Suppressor macrophage treated with lipopolysaccharide for 1 hour (primary cell): Measurements from ENCODE around the gene FIBCD1.

Experiments
- DNase-seq, 3 donors: peaks; one replicate each; pipeline ENCODE4 v3.0.0-alpha.2; 2020 to 2022

The FIBCD1 gene

DNA sequence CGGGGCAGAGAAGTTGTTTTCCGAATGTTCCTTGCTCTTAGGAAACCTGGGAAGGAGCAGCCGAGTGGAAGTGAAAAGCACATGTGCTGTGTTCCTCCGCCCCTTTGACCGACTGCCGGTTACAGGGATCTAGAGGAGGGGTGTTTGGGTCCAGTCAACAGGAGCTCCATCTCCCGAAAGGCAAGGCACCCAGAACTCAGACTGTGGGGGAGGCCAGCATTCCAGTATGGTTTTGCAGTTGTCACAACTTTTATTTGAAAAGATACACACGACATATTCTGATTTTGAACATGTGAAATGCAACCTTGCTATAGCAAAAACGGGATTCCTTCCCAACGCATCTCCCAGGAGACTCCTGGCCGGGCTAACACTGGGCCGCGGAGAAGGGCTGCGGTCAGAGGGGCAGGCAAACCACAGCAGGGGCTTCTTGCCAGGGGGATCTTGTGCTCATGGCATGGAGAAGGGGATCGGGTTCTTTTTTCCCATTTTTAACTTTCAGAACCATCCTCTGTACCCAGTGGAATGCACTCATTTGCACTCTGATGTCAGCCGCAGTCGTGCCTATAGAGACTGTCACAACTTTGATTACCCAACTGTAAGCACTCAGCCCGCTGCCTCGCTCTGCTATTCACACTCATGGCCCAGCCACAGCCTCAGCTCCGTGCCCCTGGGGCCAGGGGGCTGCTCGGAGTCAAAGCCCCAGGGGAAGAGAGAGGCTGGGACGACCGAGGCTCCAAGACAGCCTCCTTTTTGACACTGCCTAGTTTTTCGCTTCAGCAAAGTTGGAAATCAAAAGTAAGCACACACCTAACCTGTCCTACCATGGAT, 46.4 kb downstream of the FIBCD1 start:
- peak in 1 of 3 donors; percentile 3 for DNase-seq

DNA sequence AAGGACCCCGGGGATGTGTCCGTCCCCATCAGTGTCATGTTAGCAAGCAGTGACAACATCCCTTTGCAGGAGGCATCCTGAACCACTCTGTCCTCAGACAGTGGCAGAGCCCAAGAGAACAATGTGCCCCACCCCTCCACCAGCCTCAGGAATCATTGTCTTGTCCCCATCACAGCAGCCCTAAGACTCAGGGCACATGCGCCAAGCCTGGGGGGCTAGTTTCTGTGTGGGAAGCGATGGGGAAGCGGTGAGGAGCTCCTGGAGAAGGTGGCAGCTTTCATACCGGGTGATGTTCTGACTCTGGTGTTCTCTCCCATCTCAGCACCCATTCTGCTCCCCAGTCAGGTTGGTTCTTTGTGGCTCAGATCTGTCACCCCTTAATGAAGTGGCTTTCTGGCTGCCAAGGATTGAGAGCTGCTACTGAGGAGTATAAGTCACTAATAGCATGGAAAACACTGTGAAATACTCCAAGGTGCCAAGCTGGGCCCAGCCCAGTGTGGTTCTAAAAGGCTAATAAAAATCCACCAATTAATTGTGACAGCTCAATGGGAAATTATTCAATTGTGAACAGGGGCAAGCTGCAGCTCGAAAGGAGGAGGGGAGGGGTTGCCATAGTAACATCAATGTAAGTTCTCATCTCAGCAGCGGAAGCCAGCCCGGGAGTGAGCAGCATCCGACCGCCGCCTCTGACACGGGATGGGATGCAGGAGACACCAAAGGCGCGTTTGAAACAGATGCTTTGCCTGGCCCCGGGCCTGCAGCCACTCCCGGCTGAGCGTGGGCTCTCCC, 47.2 kb downstream of the FIBCD1 start:
- DNase-seq, result no peak

DNA sequence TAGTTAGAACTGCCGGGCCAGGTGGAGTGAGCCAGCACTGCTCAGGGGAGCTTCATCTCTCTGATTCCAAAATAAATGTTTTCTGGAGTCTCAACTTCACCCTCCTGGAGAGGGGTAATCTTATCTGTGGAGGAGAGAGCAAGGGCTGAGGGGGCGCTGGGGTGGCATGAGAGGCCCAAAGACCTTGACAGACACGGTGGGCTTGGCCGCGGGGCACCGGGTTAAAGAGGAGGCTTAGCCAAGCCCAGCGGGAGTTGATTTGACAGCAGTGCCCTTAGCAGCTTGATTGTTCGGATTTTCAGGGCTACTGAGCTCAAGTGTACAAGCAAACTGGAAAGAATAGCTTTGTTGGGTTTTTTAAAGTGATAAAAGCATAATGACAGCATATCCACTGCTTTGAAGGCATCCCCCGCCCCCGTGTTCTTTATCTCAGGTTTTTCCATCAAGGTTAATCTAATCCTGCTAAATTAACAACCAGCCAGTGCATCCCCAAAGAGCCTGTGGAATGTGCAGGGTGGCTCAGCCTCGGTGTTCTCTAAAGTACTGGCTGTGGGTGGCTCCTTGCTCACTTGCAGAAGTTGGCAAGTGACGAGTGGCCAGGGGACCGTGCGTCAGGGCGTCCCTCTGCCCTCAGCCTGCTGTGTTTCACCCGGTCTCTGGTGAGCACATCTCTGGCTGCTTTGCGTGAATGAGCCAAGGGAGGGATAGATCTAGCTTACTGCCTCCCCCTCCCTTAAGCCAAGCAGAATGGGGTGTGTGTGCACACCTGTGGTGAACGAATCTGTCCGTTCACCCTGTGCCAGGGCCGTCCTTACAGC, 48.0 kb downstream of the FIBCD1 start:
- DNase-seq, result no peak

DNA sequence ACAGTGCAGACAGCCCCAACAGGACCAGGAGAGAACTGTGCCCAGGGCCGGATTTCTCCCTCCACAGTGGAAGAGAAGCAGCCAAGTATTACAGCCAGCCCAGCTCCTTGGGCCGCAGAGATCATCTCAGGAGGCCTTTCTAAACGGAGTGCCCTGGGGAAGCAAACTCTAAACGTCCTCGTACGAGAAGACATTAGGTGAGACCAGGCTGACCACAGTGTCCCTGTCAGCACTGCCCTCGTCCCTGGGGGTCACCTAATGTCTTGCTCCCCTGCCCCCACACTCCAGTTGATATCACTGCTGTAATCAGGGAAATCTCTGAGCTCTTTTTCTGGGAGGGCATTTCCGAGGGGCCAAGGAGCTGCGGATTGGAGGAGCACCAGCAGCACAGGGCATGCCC, 48.9 kb downstream of the FIBCD1 start:
- no peak for DNase-seq

DNA sequence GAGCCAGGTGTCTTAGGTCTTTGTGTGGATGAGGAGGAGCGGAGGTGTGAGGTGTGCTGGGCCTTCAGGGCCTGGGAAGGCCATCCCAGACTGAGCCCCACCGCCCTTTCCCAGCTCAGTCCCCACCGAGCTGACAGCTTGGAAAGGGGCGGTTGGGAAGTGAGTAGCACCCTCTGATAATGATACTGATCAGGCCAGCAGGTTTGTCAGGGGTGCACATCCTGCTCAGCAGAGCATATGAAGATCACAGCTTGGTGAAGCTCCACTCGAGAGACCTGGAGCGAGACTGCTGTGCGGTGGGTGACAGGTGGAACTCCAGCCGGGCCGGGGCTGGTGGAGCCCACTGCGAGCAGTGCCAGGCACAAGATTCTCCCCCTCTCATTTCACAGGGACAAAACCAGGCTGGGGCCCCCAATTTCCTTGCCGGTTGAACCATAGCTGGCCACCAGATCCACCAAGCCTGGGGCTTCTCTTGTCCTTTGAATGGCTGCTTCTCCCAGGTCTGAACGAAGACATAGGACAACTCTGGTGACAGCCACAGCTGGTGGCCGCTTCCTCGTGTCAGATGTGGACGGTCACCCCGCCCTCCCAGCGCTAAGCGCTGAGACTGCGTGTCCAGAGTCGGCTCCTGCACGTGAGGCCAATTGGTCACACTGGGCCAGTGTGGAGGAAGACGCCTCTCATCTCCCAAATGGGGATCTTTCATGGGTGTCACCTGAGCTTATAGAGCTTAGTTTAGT, 50.7 kb downstream of the FIBCD1 start:
- DNase-seq, result no peak

DNA sequence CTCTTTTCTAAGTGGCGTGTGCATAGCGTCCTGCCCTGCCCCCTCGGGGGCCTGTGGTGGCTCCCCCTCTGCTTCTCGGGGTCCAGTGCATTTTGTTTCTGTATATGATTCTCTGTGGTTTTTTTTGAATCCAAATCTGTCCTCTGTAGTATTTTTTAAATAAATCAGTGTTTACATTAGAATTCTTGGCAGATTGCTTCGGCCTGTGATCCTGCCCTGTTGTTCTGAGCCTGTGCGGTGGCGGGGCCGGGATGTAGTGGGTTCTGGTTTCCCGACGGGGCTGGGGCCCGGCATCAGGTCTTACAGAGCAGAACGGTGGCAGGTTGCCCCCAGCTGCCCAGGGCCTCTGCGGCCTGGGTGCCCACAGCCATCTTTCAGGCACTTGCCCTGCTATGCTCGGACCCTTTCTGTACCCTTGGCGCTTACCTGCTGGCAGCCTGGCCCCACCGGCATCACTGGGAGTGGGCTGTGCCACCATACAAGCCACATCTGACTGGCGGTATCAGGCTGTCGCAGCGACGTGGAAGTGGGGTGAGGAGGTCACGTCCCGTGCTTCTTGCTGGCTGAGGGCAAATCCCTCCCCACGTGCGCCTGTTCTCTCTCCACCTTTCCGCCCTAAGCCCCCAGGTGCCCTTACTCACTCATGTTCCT, 51.4 kb downstream of the FIBCD1 start:
- no peak for DNase-seq

DNA sequence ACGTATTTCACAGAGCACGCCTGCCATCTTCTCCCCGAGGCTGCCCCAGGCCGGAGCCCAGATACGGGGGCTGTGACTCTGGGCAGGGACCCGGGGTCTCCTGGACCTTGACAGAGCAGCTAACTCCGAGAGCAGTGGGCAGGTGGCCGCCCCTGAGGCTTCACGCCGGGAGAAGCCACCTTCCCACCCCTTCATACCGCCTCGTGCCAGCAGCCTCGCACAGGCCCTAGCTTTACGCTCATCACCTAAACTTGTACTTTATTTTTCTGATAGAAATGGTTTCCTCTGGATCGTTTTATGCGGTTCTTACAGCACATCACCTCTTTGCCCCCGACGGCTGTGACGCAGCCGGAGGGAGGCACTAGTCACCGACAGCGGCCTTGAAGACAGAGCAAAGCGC, 52.1 kb downstream of the FIBCD1 start:
- no peak for DNase-seq

DNA sequence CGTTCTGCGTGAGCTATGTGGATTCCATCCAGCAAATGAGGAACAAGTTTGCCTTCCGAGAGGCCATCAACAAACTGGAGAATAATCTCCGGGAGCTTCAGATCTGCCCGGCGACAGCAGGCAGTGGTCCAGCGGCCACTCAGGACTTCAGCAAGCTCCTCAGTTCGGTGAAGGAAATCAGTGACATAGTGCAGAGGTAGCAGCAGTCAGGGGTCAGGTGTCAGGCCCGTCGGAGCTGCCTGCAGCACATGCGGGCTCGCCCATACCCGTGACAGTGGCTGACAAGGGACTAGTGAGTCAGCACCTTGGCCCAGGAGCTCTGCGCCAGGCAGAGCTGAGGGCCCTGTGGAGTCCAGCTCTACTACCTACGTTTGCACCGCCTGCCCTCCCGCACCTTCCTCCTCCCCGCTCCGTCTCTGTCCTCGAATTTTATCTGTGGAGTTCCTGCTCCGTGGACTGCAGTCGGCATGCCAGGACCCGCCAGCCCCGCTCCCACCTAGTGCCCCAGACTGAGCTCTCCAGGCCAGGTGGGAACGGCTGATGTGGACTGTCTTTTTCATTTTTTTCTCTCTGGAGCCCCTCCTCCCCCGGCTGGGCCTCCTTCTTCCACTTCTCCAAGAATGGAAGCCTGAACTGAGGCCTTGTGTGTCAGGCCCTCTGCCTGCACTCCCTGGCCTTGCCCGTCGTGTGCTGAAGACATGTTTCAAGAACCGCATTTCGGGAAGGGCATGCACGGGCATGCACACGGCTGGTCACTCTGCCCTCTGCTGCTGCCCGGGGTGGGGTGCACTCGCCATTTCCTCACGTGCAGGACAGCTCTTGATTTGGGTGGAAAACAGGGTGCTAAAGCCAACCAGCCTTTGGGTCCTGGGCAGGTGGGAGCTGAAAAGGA, 53.3 kb downstream of the FIBCD1 start:
- DNase-seq, result no peak

DNA sequence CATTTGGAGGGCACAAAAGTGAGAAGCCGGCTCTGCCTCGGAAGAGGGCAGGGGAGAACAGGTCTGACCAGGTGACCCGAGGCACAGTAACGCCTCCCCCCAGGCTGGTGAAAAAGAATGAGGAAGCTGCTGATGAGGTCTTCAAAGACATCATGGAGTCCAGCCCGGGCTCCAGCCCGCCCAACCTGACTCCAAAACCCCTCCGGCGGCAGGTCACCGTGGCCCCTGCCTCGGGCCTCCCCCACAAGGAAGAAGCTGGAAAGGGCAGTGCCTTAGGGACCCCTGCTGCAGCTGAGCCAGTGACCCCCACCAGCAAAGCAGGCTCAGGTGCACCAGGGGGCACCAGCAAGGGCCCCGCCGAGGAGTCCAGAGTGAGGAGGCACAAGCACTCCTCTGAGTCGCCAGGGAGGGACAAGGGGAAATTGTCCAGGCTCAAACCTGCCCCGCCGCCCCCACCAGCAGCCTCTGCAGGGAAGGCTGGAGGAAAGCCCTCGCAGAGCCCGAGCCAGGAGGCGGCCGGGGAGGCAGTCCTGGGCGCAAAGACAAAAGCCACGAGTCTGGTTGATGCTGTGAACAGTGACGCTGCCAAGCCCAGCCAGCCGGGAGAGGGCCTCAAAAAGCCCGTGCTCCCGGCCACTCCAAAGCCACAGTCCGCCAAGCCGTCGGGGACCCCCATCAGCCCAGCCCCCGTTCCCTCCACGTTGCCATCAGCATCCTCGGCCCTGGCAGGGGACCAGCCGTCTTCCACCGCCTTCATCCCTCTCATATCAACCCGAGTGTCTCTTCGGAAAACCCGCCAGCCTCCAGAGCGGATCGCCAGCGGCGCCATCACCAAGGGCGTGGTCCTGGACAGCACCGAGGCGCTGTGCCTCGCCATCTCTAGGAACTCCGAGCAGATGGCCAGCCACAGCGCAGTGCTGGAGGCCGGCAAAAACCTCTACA, 54.2 kb downstream of the FIBCD1 start:
- DNase-seq, result no peak

DNA sequence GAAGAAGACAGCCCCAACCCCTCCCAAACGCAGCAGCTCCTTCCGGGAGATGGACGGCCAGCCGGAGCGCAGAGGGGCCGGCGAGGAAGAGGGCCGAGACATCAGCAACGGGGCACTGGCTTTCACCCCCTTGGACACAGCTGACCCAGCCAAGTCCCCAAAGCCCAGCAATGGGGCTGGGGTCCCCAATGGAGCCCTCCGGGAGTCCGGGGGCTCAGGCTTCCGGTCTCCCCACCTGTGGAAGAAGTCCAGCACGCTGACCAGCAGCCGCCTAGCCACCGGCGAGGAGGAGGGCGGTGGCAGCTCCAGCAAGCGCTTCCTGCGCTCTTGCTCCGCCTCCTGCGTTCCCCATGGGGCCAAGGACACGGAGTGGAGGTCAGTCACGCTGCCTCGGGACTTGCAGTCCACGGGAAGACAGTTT, 54.9 kb downstream of the FIBCD1 start:
- no peak for DNase-seq

DNA sequence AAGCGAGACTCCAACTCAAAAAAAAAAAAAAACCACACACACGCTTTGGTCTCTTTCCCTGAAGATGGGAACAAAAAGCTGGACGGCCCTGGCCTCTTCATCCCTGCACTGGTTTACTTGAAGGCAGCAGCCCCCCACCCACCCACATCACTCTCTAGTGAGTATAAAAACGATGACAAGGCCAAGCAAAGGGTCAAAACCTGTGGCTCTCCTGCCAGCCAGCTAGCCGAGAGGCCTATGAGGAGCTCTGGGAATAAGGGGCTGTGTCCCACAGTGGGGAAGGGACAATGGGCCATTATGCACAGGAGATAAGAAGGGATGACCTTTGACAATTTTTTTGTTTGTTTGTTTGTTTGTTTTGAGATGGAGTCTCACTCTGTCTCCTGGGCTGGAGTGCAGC, 55.6 kb downstream of the FIBCD1 start:
- DNase-seq, result no peak

DNA sequence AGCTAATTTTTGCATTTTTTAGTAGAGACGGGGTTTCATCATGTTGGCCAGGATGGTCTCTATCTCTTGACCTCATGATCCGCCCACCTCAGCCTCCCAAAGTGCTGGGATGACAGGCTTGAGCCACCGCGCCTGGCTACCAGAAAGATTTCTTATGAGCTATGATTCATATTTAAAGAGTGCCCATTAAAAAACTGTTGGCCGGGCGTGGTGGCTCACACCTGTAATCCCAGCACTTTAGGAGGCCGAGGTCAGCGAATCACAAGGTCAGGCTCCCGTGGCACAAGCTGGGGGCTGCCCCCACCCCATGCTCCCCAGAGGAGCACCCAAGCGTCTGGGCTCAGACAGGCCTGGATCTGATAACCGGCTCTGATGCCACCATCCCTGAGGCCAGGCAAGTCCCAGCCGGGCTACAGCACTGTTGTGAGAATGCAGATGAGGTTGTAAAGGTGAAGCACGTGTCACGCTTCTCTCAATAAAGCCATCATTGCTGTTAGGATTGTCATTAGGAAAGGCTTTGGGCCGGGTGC, 56.3 kb downstream of the FIBCD1 start:
- no peak for DNase-seq

DNA sequence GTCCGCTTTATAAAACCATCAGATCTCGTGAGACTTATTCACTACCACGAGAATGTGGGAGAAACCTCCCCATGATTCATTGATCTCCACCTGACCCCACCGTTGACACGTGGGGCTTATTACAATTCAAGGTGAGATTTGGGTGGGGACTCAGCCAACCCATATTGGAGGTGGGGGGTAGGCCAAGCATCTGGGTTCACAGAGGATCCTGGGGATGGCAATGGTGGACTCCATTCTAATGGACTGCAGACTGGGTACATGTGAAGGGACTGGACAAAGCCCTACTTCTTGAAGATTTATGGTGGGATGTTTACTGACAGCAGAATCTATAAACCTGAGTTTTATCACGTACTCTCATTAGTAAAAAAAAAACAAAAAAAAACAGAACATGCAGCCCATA, 57.5 kb downstream of the FIBCD1 start:
- no peak for DNase-seq

DNA sequence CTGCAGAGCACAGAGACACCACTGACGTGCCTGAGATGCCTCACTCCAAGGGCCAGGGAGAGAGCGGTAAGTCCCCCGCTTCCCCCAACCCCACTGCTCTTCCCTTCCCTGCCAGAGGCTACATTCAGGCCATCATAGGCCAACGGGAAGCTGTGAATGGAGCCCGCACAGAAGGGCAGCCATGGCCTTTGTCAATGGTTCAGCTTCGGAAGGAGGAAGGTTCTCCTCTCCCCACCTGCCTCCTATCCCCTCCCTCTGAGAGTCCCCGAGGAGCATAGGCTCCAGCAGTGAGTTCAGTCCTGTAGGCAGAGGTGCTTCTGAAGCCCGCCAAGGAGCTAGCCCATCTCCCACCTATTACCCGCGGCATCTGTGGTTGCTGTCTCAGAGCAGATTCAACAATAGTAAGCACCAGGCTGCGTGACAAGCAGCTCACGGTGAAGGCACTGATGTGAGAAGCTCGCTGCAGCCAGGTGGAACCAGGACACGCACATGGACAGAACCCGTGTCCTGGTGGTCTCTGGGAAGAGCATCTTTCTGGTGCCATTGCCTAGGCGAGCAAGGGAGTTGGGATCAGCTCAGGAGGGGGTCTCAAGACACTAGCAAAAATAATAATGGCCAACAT, 58.3 kb downstream of the FIBCD1 start:
- no peak for DNase-seq

DNA sequence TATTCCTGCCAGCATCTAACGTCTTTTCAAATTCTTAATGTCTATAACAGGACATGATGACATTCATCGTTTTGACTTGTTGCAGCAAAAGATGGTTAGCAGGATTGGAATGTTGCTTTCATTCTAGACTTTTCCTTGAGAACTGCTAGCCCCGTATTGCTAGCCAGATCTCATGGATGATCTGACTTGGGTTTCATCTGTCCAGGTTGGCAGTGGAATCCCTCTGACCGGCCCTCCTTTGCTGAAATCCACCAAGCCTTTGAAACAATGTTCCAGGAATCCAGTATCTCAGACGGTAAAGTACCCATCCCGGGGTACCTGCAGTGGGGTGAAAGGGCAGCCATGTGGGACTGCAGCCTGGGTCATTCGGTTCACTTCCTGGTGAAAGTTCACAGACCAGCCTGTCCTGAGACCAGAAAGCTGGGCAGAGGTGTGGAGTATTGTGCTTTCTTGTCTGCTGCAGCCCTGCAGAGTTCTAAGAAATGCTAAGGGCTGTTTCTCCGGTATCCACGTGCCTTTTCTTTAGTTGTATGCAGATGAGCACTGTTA, 59.1 kb downstream of the FIBCD1 start:
- no peak for DNase-seq

DNA sequence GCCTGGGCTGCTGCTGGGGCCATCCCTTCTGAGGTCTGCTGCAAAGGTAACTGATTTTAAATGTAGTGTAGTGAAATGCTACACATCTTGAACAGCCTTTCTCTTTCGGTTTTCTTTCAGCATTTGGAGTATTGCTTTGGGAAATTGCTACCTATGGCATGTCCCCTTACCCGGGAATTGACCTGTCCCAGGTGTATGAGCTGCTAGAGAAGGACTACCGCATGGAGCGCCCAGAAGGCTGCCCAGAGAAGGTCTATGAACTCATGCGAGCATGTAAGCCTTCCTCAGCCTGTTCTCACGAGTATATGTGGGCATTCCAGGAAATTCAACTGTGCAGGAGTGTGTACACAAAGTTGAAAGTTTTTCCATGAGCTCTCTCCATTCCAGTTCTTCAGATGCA, 60.8 kb downstream of the FIBCD1 start:
- no peak for DNase-seq

DNA sequence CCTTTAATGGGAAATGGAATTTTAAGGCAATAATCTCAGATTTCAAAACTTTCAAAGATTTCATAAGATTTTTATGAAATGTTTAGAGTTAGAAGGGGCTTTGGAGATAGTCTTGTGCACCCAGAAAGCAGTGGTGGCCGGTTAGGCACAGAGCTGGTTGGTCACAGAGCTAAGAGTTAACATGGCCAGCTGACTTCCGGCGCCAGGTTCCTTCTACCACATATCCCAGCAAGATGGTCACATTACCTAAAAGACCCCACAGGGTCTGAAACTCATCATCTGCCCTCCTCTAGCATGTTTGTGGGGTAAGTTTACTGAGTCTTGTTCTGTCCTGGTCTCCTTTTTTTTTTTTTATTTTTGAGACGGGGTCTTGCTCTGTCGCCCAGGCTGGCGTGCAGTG, 61.7 kb downstream of the FIBCD1 start:
- DNase-seq, result no peak

DNA sequence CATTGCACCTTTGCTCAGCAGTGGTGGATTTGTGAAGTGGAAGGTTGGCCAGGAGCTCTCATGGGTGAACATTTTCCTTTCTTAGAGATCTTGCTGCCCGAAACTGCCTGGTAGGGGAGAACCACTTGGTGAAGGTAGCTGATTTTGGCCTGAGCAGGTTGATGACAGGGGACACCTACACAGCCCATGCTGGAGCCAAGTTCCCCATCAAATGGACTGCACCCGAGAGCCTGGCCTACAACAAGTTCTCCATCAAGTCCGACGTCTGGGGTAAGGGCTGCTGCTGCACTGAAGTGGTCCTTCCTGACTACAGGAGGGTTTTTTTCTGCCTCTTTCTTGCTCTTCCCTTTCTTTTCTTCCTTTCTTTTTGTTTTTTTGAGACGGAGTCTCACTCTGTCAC, 64.3 kb downstream of the FIBCD1 start:
- no peak for DNase-seq

DNA sequence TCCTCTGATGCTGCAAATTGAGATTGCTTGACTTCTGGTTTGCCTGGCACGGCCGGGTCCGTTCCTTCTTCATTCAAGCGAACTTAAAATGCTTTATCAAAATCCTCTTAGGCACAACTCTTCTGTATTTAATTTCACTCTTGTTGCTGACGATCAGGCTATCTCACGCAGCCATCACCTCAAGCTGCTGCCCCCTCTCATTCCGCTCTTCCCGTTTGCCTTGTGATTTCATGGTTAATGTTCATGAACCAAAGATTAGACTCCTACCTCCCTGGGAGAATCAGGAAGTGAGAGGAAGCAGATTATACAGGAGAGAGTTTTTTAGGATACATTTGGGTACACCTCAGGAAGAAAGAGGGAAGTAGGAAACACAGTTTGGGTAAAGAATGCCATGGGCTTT, 65.1 kb downstream of the FIBCD1 start:
- DNase-seq, result no peak
